Esophagus muscularis mucosa (tissue), 4 donors: ENCODE measurements around the gene GADD45B. TPM values are rescaled to one million over a fixed set of nuclear protein-coding genes. Genes with fewer than 3 reads are reported as not detected.

ENCODE experiments used
- DNase-seq: peaks from one replicate; pipeline ENCODE4 v3.0.0-alpha.2; 2017; ENCODE audit errors: extremely low spot score
- H3K27ac ChIP-seq, 4 donors: fragments of 200-600 bp; sonication (generic); replicated peaks in 1 of 4; 1 replicate in 3 of 4; 2 replicates in 1 of 4; pipeline ENCODE4 v1.5.1; 2016 to 2019; ENCODE audit warnings: mild to moderate bottlenecking in 1 of 4
- H3K27me3 ChIP-seq, 4 donors: fragments of 200-600 bp; sonication (generic); one replicate each; pipeline versions ENCODE4 v1.5.1 to v1.6.0; 2016 to 2019
- H3K36me3 ChIP-seq, 4 donors: fragments of 200-600 bp; sonication (generic); one replicate each; pipeline ENCODE4 v1.5.1; 2016 to 2019
- H3K4me1 ChIP-seq, 4 donors: fragments of 200-600 bp; sonication (generic); one replicate each; pipeline ENCODE4 v1.5.1; 2016 to 2019
- H3K4me3 ChIP-seq, 4 donors: fragments of 200-600 bp; sonication (generic); 1 replicate in 2 of 4; 2 replicates in 2 of 4; pipeline ENCODE4 v1.5.1; 2016 to 2019; ENCODE audit warnings: mild to moderate bottlenecking in 4 of 4, moderate library complexity in 1 of 4
- H3K9me3 ChIP-seq, 4 donors: fragments of 200-600 bp; sonication (generic); 1 replicate in 3 of 4; 2 replicates in 1 of 4; pipeline ENCODE4 v1.5.1; 2016 to 2019
- CTCF ChIP-seq, 3 experiments: fragments of 200-600 bp in 2 of 3; fragments of 450-650 bp in 1 of 3; sonication (generic) in 2 of 3; IDR thresholded peaks; one replicate each; pipeline ENCODE4 v1.5.1; 2017 to 2019; ENCODE audit warnings: antibody characterized with exemption in 3 of 3, mild to moderate bottlenecking in 2 of 3, moderate library complexity in 1 of 3
- EP300 ChIP-seq: sonication (generic); formaldehyde crosslinking; IDR thresholded peaks from one replicate; pipeline ENCODE4 v1.6.1; 2017; ENCODE audit warnings: antibody characterized with exemption
- POLR2A ChIP-seq: fragments of 450-650 bp; IDR thresholded peaks from one replicate; pipeline ENCODE4 v1.6.1; 2017; ENCODE audit warnings: antibody characterized with exemption, moderate library complexity, mild to moderate bottlenecking, low read depth
- POLR2AphosphoS5 ChIP-seq, 2 donors: sonication (generic); formaldehyde crosslinking; IDR thresholded peaks; one replicate each; pipeline ENCODE4 v1.6.1; 2017; ENCODE audit warnings: antibody characterized with exemption in 2 of 2
- WGBS: methylation state at CpG from one replicate; pipeline ENCODE4 v1.1.5; 2018; 5-methylcytosine and 5-hydroxymethylcytosine counted together
- intact Hi-C: fragments of 100-400 bp; cut with DNase I; formaldehyde crosslinking; loops from one replicate; pipeline ENCODE4 v1.15.1; 2023
- total RNA-seq, 4 donors: library from RNA; depleted of rRNA; stranded (reverse); fragments of >200 nt; gene quantifications; one replicate each; pipeline versions ENCODE4 v1.1.0 to v1.2.1, GENCODE V29; 2016

The GADD45B gene
- total RNA-seq, 4 donors from 2014 or later: 56.5 to 793 (median 90.5) TPM

- intact Hi-C loops: no loop called here
- no peak overlapping the region for H3K4me3 ChIP-seq
- WGBS: 93% methylated on average over 7 of the region's 7 CpGs
Observed at GRCh38 chr19:2451138-2451537, 24.8 kb upstream of the GADD45B start.

GRCh38 chr19:2451741-2452140, 24.2 kb upstream of the GADD45B start:
- H3K9me3 ChIP-seq: no peaks in the 10 kb centered on the region
- no peak overlapping the region for H3K27ac ChIP-seq
- DNase-seq: no peak
- intact Hi-C loops: no loop called here
- H3K4me3 ChIP-seq: no peak overlapping the region
- 95% methylated on average over 15 of the region's 18 CpGs for WGBS
- peaks cover 11 to 22% (median 18%) of the 10 kb centered on the region in 4 donors for H3K4me1 ChIP-seq
- TF ChIP-seq EP300: no peak
- TF ChIP-seq CTCF (IDR thresholded peaks at IDR 0.05): no peak
- TF ChIP-seq POLR2AphosphoS5 (IDR thresholded peaks at IDR 0.05): no peak
- no peak for TF ChIP-seq POLR2A
- H3K27me3 ChIP-seq: no peaks in the 10 kb centered on the region
- H3K36me3 ChIP-seq: peaks cover 0 to 15% (median 3%) of the 10 kb centered on the region in 4 donors

More at GRCh38 chr19:2451138-2451537, 24.8 kb upstream of the GADD45B start:
- H3K36me3 ChIP-seq: peaks cover 0 to 15% (median 3%) of the 10 kb centered on the region in 4 donors
- TF ChIP-seq CTCF (IDR thresholded peaks at IDR 0.05) (no peak), EP300 (no peak), POLR2A (no peak), POLR2AphosphoS5 (IDR thresholded peaks at IDR 0.05) (no peak)
- no peaks in the 10 kb centered on the region for H3K9me3 ChIP-seq
- no peak overlapping the region for H3K27ac ChIP-seq
- no peak for DNase-seq
- H3K4me1 ChIP-seq: peaks cover 11 to 18% (median 16%) of the 10 kb centered on the region in 4 donors
- H3K27me3 ChIP-seq: no peaks in the 10 kb centered on the region

- WGBS: 87% methylated on average over 5 of the region's 19 CpGs
- H3K27me3 ChIP-seq: no peaks in the 10 kb centered on the region
- H3K4me1 ChIP-seq: peaks cover 14 to 28% (median 26%) of the 10 kb centered on the region in 4 donors
- H3K36me3 ChIP-seq: peaks cover 0 to 15% (median 3%) of the 10 kb centered on the region in 4 donors
- no peaks in the 10 kb centered on the region for H3K9me3 ChIP-seq
- intact Hi-C loops: no loop called here
- H3K4me3 ChIP-seq: no peak overlapping the region
- H3K27ac ChIP-seq: no peak overlapping the region
- TF ChIP-seq CTCF (IDR thresholded peaks at IDR 0.05): no peak
- TF ChIP-seq POLR2AphosphoS5 (IDR thresholded peaks at IDR 0.05): no peak
- no peak for TF ChIP-seq POLR2A
- TF ChIP-seq EP300: no peak
- DNase-seq: no peak
Observed at GRCh38 chr19:2453431-2454025, 22.4 kb upstream of the GADD45B start.

- Histone ChIP-seq H3K4me1 (peaks cover 14 to 28% (median 26%) of the 10 kb centered on the region in 4 donors), H3K4me3 (no peak overlapping the region), H3K27me3 (no peaks in the 10 kb centered on the region), H3K27ac (no peak overlapping the region), H3K36me3 (peaks cover 0 to 15% (median 3%) of the 10 kb centered on the region in 4 donors), H3K9me3 (no peaks in the 10 kb centered on the region)
- TF ChIP-seq POLR2AphosphoS5 (IDR thresholded peaks at IDR 0.05): no peak
- TF ChIP-seq EP300: no peak
- TF ChIP-seq POLR2A: no peak
- no peak for TF ChIP-seq CTCF (IDR thresholded peaks at IDR 0.05)
- DNase-seq: no peak
- WGBS: 90% methylated on average over 14 of the region's 19 CpGs
- intact Hi-C loops: no loop called here
Observed at GRCh38 chr19:2454199-2454961, 21.5 kb upstream of the GADD45B start.
